IPS-15b (cell line): ENCODE data around the gene PLA2G6.
"Not testable (repeated sequence)": the region's sequence is repeated elsewhere in the genome, so short reads cannot be mapped to it uniquely, and the experiment has no call there.

Experiments used
- H3K27me3 ChIP-seq: one replicate; pipeline ENCODE4 v1.6.1; 2013; ENCODE audit warnings: low read length; ENCODE audit not compliant: control insufficient read depth, insufficient read depth
- H3K36me3 ChIP-seq: one replicate; pipeline ENCODE4 v1.6.1; 2013; ENCODE audit warnings: low read length; ENCODE audit not compliant: control insufficient read depth, insufficient read depth
- H3K4me1 ChIP-seq: one replicate; pipeline ENCODE4 v1.6.1; 2013; ENCODE audit warnings: mild to moderate bottlenecking, low read length; ENCODE audit not compliant: control insufficient read depth, insufficient read depth
- H3K4me3 ChIP-seq: one replicate; pipeline ENCODE4 v1.5.1; 2013; ENCODE audit warnings: low read depth, low read length
- H3K9ac ChIP-seq: one replicate; pipeline ENCODE4 v1.6.1; 2013; ENCODE audit warnings: low read depth, mild to moderate bottlenecking, low read length
- H3K9me3 ChIP-seq: one replicate; pipeline ENCODE4 v1.6.1; 2013; ENCODE audit warnings: mild to moderate bottlenecking, low read length; ENCODE audit not compliant: control insufficient read depth, insufficient read depth

PLA2G6 gene

DNA sequence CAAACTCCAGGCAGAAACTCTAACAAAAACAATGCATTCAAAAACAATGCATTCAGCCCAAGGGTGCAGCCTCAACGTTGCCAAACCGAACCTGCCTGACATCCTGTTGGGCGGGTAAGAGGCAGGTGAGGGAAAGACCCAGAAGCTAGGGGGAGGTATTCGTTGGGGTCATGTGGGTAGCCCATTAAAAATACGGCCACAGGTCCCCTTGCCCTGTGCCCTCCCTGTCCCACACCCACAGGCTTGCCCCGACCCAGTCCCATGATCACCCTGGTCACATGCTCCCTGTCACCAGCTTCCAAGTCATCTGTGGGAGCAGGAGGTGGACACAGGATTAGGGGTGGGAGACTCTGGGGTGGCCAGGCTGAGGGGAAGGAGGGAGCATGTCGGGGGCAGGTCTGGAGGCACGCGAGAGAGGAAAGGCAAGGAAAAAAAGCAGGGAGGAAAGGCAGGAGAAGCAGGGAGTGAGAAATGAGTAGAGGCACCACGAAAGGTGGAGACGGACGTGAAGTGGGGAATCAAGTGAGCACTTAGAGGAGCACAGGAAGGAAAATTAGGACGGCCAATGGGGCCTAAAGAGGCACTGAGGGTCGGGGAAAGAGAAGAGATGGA, 683 bp downstream of the PLA2G6 start:
- Histone ChIP-seq H3K9me3 (no peaks in the 10 kb centered on the region), H3K36me3 (no peaks in the 10 kb centered on the region), H3K4me3 (peak overlapping the region; percentile 91), H3K9ac (peak overlapping the region; percentile 99), H3K27me3 (no peaks in the 10 kb centered on the region), H3K4me1 (peaks cover 11% of the 10 kb centered on the region)

DNA sequence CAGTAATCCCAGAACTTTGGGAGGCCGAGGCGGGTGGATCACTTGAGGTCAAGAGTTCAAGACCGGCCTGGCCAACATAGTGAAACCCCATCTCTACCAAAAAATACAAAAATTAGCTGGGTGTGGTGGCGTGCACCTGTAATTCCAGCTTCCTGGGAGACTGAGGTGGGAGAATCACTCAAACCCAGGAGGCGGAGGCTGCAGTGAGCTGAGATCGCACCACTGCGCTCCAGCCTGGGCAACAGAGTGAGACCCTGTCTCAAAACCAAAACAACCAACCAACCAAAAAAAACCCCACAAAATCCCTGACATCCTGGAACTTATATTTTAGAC, 3.1 kb downstream of the PLA2G6 start:
- H3K9ac ChIP-seq, H3K36me3 ChIP-seq, H3K4me1 ChIP-seq, H3K27me3 ChIP-seq, H3K9me3 ChIP-seq, H3K4me3 ChIP-seq: not testable (repeated sequence)

DNA sequence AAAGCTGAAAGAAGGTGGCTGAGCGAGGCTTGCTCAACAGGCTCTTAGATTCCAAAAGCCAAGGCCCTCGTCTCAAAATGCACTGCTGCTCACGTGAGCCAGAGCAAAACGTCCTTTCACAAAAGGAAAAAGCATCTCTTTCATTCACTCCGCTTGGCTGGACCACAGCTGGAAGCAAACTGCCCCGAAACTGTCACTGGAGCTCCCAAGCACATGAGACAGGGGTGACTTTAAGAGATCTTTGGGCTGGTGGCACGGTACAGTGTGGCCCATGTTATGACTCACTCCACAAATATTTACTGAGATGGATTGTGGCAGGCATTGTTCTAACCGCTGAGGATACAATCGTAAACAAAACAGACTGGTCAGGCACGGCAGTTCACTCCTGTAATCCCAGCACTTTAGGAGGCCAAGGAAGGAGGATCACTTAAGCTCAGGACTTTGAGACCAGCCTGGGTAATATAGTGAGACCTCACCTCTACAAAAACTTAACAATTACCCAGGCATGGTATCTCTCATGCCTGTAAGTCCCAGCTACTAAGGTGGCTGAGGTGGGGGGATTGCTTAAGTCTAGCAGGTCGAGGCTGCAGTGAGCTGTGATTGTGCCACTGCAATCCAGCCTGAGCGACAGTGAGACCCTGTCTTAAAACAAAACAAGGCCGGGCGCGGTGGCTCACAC, 3.6 kb downstream of the PLA2G6 start:
- no peak overlapping the region for H3K9ac ChIP-seq
- H3K36me3 ChIP-seq, result no peaks in the 10 kb centered on the region
- no peaks in the 10 kb centered on the region for H3K9me3 ChIP-seq
- H3K27me3 ChIP-seq, result no peaks in the 10 kb centered on the region
- no peak overlapping the region for H3K4me3 ChIP-seq
- H3K4me1 ChIP-seq, result peaks cover 9% of the 10 kb centered on the region

DNA sequence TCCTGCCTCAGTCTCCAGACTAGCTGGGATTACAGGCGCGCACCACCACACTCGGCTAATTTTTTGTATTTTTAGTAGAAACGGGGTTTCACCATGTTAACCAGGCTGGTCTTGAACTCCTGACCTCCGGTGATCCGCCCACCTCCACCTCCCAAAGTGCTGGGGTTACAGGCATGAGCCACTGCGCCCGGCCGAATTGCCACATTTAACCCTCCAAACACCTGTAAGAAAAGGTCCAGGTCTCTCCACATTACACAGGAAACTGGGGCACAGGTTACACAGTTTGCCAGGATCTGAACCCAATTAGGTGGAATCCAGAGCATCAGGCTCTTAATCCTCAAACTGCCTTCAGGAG, 4.1 kb downstream of the PLA2G6 start:
- not testable (repeated sequence) for H3K36me3 ChIP-seq, H3K9ac ChIP-seq, H3K9me3 ChIP-seq, H3K27me3 ChIP-seq, H3K4me1 ChIP-seq, H3K4me3 ChIP-seq

DNA sequence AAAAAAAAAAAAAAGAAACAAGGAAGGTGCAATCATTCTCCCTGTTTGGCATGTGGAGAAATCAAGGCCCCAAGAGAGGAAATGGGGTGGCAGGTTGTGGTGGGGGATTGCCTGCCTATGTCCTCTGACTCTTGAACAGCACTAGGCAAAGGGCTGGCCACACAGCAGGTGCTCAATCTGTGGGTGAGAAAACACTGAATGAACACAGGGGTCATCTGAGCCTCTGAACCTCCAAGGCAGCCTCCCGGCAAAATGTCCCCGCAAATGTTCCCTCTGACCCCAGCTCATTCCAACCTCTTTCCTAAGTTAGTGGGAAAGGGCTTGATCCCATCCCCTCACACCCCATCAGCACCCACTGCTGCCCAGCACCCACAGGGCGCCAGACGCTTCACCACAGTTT, 4.6 kb downstream of the PLA2G6 start:
- Histone ChIP-seq H3K9ac (no peak overlapping the region), H3K4me3 (no peak overlapping the region), H3K36me3 (no peaks in the 10 kb centered on the region), H3K27me3 (no peaks in the 10 kb centered on the region), H3K9me3 (no peaks in the 10 kb centered on the region), H3K4me1 (peaks cover 9% of the 10 kb centered on the region)

DNA sequence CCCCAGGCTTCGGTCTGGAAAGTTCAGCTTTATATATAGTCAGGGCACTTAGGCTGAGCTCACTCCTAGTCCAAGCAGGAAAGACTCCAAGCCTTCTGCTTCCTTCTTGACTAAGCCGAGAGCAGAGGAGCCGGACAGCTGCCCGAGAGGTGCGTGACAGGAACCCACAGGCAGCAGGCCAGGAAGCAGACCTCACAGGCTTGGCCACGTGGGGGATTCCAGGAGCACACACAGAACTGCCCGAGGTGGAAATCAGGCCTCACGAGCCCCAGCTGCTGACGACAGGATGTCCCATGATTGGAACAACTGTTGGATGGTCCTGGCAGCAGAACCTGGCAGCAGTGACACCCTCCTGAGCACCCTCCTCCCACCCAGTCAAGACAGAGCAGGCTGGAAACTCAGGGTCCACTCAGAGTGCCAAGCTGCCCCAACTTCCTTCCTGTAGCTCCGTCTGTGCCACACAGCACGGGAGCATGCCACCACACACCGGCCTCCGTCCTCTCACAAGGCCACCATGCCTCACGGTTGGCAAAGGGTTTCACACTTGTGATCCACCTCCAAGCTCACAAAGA, 5.4 kb downstream of the PLA2G6 start:
- Histone ChIP-seq H3K4me1 (peaks cover 8% of the 10 kb centered on the region), H3K4me3 (no peak overlapping the region), H3K9me3 (no peaks in the 10 kb centered on the region), H3K36me3 (no peaks in the 10 kb centered on the region), H3K27me3 (no peaks in the 10 kb centered on the region), H3K9ac (no peak overlapping the region)

DNA sequence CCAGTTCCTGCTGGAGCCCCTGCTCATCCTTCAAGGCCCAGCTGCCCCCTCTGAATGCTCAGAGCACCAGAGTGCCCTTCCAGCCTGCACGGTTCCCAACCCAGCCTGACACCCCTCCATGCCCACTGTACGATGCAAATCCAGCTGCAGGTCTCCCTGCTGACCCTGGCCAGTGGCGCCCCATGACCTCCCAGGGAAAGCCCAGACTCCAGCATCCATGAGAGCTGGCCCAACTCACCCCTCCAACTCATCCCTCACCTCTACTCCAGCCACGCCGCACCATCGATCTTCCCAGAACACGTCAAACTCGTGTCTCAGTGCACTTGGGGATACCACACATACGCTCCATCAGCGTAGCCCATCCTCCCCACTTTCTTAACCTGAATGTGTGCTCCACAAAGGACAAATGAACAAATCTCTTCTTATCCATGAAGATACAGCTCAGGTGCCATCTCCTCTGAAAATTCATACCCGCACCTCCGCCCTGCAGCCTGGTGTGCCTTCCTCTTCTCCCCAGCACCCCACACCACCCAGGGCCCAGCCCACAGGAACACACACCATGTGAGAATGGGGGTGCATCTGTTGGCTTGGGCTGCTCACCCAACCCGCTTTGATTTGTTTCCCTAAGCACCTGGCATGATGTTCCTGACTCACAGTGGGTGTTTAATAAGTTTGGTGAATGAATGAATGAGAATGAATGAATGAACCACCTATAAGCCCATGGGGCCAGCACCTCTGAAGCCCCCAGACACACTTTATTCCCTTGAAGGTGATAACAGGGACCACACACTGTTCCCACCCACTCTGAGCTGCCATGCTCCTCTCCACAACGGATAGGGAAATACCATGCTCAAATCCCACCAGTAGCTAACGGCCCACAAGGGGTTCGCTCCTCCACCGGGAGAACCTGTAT, 6.2 kb downstream of the PLA2G6 start:
- H3K4me1 ChIP-seq, result peaks cover 2% of the 10 kb centered on the region
- H3K36me3 ChIP-seq, result no peaks in the 10 kb centered on the region
- no peak overlapping the region for H3K9ac ChIP-seq
- H3K27me3 ChIP-seq, result no peaks in the 10 kb centered on the region
- no peaks in the 10 kb centered on the region for H3K9me3 ChIP-seq
- no peak overlapping the region for H3K4me3 ChIP-seq

DNA sequence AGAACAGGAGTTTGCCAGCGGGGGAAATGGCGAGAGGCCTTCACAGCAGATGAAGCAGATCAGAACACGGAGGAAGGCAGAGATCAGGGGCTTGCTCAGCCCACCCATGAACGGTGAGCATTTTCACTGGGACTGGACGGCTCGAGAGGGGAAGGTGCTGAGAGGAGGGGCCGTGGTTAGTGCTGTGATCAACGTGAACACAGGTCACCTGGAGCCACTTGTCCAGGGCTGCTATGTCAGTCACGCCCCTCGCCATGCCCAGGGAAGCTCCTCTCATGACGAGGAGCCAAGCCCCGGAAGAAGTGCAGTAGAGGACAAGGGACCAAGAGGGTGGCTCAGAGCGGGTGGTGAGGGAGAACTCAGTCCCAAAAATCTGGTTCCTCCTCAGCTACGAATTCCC, 7.0 kb downstream of the PLA2G6 start:
- H3K27me3 ChIP-seq, result no peaks in the 10 kb centered on the region
- no peak overlapping the region for H3K4me3 ChIP-seq
- H3K9ac ChIP-seq, result no peak overlapping the region
- H3K9me3 ChIP-seq, result no peaks in the 10 kb centered on the region
- H3K36me3 ChIP-seq, result peaks cover under 1% of the 10 kb centered on the region
- no peaks in the 10 kb centered on the region for H3K4me1 ChIP-seq

DNA sequence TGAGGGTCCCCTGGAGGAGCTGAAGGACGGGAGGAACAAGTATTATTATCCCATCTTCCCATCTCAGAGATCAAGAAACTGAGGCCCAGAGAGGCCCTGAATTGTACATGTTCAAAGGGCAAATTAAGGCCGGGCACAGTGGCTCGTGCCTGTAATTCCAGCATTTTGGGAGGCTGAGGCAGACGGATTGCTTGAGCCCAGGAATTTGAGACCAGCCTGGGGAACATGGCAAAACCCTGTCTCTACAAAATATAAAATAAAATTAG, 8.1 kb downstream of the PLA2G6 start:
- Histone ChIP-seq H3K9me3 (no peaks in the 10 kb centered on the region), H3K4me1 (no peaks in the 10 kb centered on the region), H3K9ac (no peak overlapping the region), H3K4me3 (no peak overlapping the region), H3K36me3 (peaks cover 5% of the 10 kb centered on the region), H3K27me3 (no peaks in the 10 kb centered on the region)

DNA sequence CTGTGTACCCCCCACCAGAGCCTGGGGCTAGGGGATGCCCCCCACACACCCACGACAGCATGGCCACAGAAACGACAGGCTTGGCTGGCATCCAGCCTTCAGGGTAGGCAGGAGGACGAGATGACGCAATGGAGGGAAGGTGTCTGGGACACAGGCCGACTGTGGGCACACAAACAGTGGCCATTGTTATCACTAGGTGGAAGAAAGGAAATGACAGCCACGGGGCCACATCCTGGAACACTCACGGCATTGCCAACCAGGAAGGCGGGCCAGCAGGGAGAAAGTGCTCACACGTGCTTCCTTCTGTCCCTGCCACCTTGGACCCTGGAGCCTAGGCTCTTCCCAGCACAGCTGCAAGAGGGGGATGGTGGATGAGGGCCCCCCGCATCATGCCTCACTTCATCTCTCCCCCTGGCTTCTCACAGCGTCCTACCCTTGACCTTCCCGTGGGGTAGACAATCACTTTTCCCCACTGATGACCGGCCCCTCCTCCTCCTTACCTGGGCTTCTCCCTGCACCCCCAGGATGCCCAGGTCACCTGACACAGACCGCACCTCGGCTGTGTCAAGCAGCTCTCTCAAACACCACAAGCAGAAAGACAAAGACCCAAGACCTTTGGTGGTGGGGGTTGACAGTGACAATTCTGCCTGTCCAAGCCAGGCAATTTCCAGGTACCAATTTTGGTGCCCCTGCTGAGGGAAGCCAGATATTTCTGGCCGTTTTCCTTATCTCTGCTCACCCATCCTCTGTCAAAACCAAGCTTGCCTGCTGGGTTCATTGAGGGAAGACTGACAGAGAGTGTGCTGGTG, 8.6 kb downstream of the PLA2G6 start:
- Histone ChIP-seq H3K9ac (no peak overlapping the region), H3K9me3 (no peaks in the 10 kb centered on the region), H3K27me3 (no peaks in the 10 kb centered on the region), H3K36me3 (peaks cover 7% of the 10 kb centered on the region), H3K4me1 (no peaks in the 10 kb centered on the region), H3K4me3 (no peak overlapping the region)

DNA sequence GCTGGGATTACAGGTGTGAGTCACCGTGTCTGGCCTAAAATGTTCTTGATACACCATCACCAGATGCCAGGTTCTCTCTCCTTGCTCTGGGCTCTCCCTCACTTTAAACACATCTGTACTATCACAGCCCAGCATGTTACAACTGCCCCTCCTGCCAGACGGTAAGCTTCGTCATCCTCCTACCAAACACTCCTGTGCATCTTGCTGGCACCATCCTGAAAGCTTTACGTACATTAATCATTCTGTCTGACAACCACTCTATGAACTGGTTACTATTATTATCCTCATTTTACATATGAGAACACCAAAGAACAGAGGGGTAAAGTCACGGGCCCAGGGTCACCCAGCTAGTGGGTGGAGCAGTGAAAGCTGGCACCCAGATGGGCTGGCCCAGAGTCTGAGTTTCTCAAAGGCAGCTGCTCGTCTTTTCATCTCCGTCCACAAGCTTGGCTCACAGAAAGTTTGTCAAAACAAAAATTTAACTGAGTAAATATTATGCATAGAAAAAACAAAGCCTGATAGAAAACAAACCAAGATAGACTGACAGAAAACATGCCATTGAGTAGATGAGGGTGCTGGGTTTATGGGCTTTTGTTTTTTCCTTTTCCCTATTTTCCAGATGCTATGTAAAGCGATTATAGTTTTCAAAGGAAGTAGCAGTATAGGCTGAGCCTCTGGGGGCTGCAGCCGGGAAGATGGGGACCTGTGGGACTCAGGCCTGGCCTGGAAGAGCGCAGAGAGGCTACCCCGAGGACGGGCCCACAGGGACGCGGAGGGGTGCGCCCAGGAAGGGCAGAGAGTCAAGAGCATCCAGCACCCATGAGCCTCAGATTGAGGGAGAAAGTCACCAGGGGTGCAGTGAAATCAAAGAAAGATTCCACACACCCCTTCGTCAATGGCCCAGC, 9.5 kb downstream of the PLA2G6 start:
- Histone ChIP-seq H3K36me3 (peaks cover 8% of the 10 kb centered on the region), H3K4me3 (no peak overlapping the region), H3K9me3 (no peaks in the 10 kb centered on the region), H3K4me1 (no peaks in the 10 kb centered on the region), H3K9ac (no peak overlapping the region), H3K27me3 (no peaks in the 10 kb centered on the region)
